CD4-positive, CD25-positive, alpha-beta regulatory T cell (primary cell): ENCODE data around the gene TACC3. TPM values are rescaled to one million over a fixed set of nuclear protein-coding genes. Genes with fewer than 3 reads are reported as not detected.

Experiments used
- ATAC-seq, 2 donors: fragments of 150-1000 bp; cut with Tn5 transposase; one replicate each; pipeline ENCODE4 v1.10.0; 2021; ENCODE audit warnings: low read depth in 2 of 2, moderate number of reproducible peaks in 2 of 2, moderate library complexity in 1 of 2
- DNase-seq, 3 donors: peaks; one replicate each; pipeline versions ENCODE4 v3.0.0 to v3.0.0-alpha.2; 2012 to 2022; ENCODE audit warnings: mixed read lengths in 1 of 3
- H3K27ac ChIP-seq: one replicate; pipeline ENCODE4 v1.7.0; 2013; ENCODE audit warnings: mild to moderate bottlenecking, low read length; ENCODE audit not compliant: insufficient read depth, poor library complexity, severe bottlenecking
- H3K27me3 ChIP-seq: one replicate; pipeline ENCODE4 v1.7.0; 2013; ENCODE audit warnings: low read length; ENCODE audit not compliant: control insufficient read depth, insufficient read depth
- H3K36me3 ChIP-seq: one replicate; pipeline ENCODE4 v1.7.0; 2013; ENCODE audit warnings: mild to moderate bottlenecking, low read length, moderate library complexity; ENCODE audit not compliant: control insufficient read depth, insufficient read depth
- H3K4me1 ChIP-seq: 2 replicates; pipeline ENCODE4 v1.7.0; 2013; ENCODE audit warnings: mild to moderate bottlenecking, low read length; ENCODE audit not compliant: insufficient read depth, control insufficient read depth, poor library complexity, severe bottlenecking
- H3K4me3 ChIP-seq: one replicate; pipeline ENCODE4 v1.7.0; 2013; ENCODE audit warnings: low read depth, mild to moderate bottlenecking, low read length, moderate library complexity
- H3K9me3 ChIP-seq, 2 experiments: 1 replicate in 1 of 2; 2 replicates in 1 of 2; pipeline ENCODE4 v1.7.0; 2013; ENCODE audit warnings: low read length in 2 of 2, mild to moderate bottlenecking in 1 of 2, moderate library complexity in 1 of 2; ENCODE audit not compliant: control insufficient read depth in 2 of 2
- H3K27ac Mint-ChIP-seq, 3 donors: one replicate each; pipeline ENCODE4 v1.8.0; 2020 to 2022; ENCODE audit warnings: mild to moderate bottlenecking in 3 of 3, mixed read lengths in 3 of 3, moderate library complexity in 2 of 3
- H3K27me3 Mint-ChIP-seq: one replicate; pipeline ENCODE4 v1.8.0; 2022; ENCODE audit warnings: mild to moderate bottlenecking, mixed read lengths
- H3K36me3 Mint-ChIP-seq: one replicate; pipeline ENCODE4 v1.8.0; 2020; ENCODE audit warnings: mixed read lengths
- H3K4me1 Mint-ChIP-seq, 4 donors: one replicate each; pipeline ENCODE4 v1.8.0; 2020 to 2022; ENCODE audit warnings: mixed read lengths in 4 of 4, mild to moderate bottlenecking in 1 of 4
- H3K4me3 Mint-ChIP-seq, 4 donors: one replicate each; pipeline ENCODE4 v1.8.0; 2020 to 2022; ENCODE audit warnings: mild to moderate bottlenecking in 4 of 4, mixed read lengths in 4 of 4, moderate library complexity in 3 of 4
- H3K9me3 Mint-ChIP-seq, 7 donors: one replicate each; pipeline ENCODE4 v1.8.0; 2020 to 2022; ENCODE audit warnings: mixed read lengths in 7 of 7, mild to moderate bottlenecking in 3 of 7, moderate library complexity in 2 of 7
- polyA plus RNA-seq, 4 donors: library from polyadenylated mRNA; unstranded; fragments of 300-500 nt; fragmentation: Illumina TruSeq; gene quantifications; one replicate each; pipeline ENCODE4 v1.2.3, GENCODE V29; 2021
- total RNA-seq: library from RNA; stranded (reverse); gene quantifications from one replicate; pipeline ENCODE4 v1.2.3, GENCODE V29; 2022

TACC3 gene
- total and polyA plus RNA-seq, 5 donors from 2014 or later, result 62.0 to 111 (median 68.8) TPM

DNA sequence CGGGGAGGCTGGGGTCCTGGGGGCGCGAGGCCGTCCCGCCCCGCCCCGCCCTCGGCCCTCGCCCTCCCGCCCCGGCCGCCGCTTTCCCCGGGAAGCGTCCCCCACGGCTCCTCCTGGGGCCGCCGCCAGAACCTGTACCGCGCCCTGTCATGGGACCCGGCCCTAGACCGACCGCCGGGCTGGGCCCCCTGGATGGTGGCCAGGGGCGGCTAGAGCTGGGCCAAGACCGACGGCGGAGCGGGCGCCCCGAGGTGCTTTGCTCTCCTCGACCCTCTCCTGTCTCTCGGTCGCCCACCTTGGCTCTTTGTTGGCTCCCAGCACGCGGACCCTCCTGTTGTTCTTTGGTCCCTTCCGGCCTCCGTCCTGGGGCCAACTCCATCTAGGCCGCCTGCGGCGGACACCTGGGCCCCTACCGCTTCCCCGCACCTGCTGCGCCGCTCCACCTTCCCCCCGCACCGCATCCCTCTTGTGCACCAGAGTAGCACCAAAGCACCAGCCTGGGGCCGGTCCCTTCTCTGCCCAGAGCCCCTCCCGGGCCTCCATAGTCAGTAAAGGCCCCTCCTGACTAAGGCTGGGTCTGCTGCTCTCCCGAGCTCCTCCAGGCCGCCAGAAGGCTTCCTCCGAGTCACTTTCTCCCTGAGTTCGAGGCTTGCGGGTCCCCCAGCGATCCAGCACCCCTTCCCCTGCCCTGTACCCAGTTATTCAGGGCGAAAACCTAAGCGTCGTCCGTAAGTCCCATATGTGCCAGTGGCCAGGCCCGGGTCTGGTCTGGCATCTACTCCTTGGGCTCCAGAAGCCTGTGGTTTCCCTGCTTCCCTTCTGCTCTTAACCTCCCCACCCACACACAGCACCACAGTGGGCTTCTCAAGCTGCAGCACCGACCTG is 587 bp downstream of the TACC3 start:
- Mint-ChIP-seq H3K9me3 (peaks cover 0 to 1% (median 0%) of the 10 kb centered on the region in 7 donors), H3K4me3 (peak overlapping the region; percentile 92 to 99 (median 95)), H3K27ac (peak overlapping the region; percentile 100), H3K4me1 (peaks cover 7 to 65% (median 38%) of the 10 kb centered on the region in 4 donors), H3K36me3 (peaks cover 12% of the 10 kb centered on the region), H3K27me3 (no peaks in the 10 kb centered on the region)
- Histone ChIP-seq H3K27ac (peak overlapping the region; percentile 89), H3K36me3 (peaks cover 5% of the 10 kb centered on the region), H3K4me1 (peaks cover 64% of the 10 kb centered on the region), H3K27me3 (no peaks in the 10 kb centered on the region), H3K4me3 (peak overlapping the region; percentile 92), H3K9me3 (no peaks in the 10 kb centered on the region)
- DNase-seq (no peak), ATAC-seq (no peak)

DNA sequence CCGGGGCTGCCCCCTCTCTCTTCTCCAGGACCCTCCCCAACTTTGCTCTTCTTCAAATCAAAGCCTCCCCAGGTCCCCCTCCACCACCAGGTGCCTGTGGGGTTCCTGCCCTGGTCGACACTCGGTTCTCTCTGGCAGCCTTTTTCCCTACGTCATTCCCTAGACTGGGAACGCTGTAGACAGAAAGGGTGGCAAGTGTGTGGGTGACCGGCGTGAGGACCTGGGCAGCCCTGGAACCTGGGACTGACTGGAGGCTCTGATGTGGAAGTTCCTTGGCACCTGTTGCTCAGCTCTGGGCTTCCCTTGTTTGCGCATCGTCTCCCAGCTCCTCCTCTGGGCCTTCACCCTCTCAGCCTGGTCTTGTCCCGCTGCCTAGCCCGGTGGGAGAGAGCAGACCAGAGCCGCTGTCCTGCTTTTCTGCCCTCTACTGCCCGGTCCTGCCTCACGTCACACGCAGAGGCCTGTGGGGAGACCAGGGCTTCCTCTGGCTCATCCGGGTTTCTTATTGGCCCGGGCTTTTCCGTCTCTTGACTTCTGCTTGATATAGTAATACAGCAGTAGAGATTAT is 1.3 kb downstream of the TACC3 start:
- peak overlapping the region; percentile 89 for H3K27ac ChIP-seq
- no peaks in the 10 kb centered on the region for H3K27me3 ChIP-seq
- peaks cover 13% of the 10 kb centered on the region for H3K36me3 Mint-ChIP-seq
- H3K4me1 Mint-ChIP-seq, result peaks cover 7 to 71% (median 38%) of the 10 kb centered on the region in 4 donors
- H3K27me3 Mint-ChIP-seq, result no peaks in the 10 kb centered on the region
- no peak for DNase-seq
- H3K9me3 ChIP-seq, result no peaks in the 10 kb centered on the region
- H3K36me3 ChIP-seq, result peaks cover 7% of the 10 kb centered on the region
- H3K4me3 Mint-ChIP-seq, result peak overlapping the region; percentile 92 to 99 (median 94)
- no peak for ATAC-seq
- H3K27ac Mint-ChIP-seq, result peak overlapping the region; percentile 100
- H3K4me1 ChIP-seq, result peaks cover 72% of the 10 kb centered on the region
- peaks cover 0 to 1% (median 0%) of the 10 kb centered on the region in 7 donors for H3K9me3 Mint-ChIP-seq
- peak overlapping the region; percentile 92 for H3K4me3 ChIP-seq

DNA sequence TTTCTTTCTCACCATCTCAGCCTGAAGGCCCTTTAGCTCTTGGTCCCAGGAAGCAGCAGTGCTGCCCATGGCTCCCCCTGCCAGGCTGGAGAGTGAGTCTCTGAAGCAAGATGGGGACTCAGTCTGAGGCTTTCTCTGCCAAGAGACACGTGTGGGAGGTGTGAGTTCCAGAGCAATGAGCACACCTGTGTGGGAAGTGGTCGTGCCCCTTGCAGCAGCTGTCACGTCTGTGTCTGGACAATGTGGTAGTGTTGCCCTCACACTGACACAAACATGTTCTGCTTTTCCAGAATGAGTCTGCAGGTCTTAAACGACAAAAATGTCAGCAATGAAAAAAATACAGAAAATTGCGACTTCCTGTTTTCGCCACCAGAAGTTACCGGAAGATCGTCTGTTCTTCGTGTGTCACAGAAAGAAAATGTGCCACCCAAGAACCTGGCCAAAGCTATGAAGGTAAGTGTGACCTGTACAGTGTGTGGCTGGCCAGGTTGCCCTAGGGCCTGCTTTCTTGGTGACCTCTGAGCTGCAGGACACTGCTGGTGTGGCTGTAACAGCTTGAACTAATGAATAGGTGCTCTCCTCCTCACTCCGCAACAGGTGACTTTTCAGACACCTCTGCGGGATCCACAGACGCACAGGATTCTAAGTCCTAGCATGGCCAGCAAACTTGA is 1.9 kb downstream of the TACC3 start:
- Histone ChIP-seq H3K9me3 (no peaks in the 10 kb centered on the region), H3K4me1 (peaks cover 77% of the 10 kb centered on the region), H3K4me3 (peak overlapping the region; percentile 92), H3K27ac (peak overlapping the region; percentile 89), H3K36me3 (peaks cover 13% of the 10 kb centered on the region), H3K27me3 (no peaks in the 10 kb centered on the region)
- H3K27ac Mint-ChIP-seq, result peak overlapping the region; percentile 100
- peaks cover 0 to 1% (median 0%) of the 10 kb centered on the region in 7 donors for H3K9me3 Mint-ChIP-seq
- DNase-seq (peak in 2 of 3 donors; percentile 77 to 87), ATAC-seq (peak; percentile 7 to 9)
- peak overlapping the region; percentile 92 to 99 (median 94) for H3K4me3 Mint-ChIP-seq
- no peaks in the 10 kb centered on the region for H3K27me3 Mint-ChIP-seq
- peaks cover 15% of the 10 kb centered on the region for H3K36me3 Mint-ChIP-seq
- H3K4me1 Mint-ChIP-seq, result peaks cover 7 to 74% (median 39%) of the 10 kb centered on the region in 4 donors

DNA sequence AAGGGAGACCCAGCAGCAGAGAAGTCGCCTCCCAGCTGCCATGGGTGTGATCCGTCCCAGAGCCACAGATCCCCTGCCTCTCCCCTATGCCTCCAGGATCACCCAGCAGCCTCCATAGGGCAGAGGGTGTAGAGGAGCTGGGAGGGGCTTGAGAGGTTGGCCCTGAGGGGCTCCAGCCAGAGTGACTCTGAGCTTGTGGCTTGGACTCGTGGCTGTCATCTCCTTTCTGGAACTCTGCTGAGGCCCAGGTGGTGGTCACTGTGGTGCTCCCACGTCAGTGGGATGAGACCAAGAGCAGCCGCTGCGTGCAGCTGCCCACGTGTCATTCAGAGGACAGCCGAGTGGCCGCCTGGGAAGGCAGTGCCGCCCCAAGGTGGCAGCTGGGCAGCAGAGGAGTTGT is 4.2 kb downstream of the TACC3 start:
- DNase-seq (no peak), ATAC-seq (no peak)
- peak overlapping the region; percentile 42 for H3K27ac ChIP-seq
- peaks cover 79% of the 10 kb centered on the region for H3K4me1 ChIP-seq
- peaks cover 12 to 78% (median 39%) of the 10 kb centered on the region in 4 donors for H3K4me1 Mint-ChIP-seq
- H3K9me3 Mint-ChIP-seq, result peaks cover 0 to 1% (median 0%) of the 10 kb centered on the region in 7 donors
- peak overlapping the region; percentile 32 for H3K4me3 ChIP-seq
- peaks cover 32% of the 10 kb centered on the region for H3K36me3 ChIP-seq
- H3K27ac Mint-ChIP-seq, result peak overlapping the region in 2 of 3 donors; percentile 90 to 100
- peak overlapping the region; percentile 84 to 99 (median 93) for H3K4me3 Mint-ChIP-seq
- H3K36me3 Mint-ChIP-seq, result peaks cover 23% of the 10 kb centered on the region
- no peaks in the 10 kb centered on the region for H3K27me3 Mint-ChIP-seq
- no peaks in the 10 kb centered on the region for H3K9me3 ChIP-seq
- H3K27me3 ChIP-seq, result no peaks in the 10 kb centered on the region

DNA sequence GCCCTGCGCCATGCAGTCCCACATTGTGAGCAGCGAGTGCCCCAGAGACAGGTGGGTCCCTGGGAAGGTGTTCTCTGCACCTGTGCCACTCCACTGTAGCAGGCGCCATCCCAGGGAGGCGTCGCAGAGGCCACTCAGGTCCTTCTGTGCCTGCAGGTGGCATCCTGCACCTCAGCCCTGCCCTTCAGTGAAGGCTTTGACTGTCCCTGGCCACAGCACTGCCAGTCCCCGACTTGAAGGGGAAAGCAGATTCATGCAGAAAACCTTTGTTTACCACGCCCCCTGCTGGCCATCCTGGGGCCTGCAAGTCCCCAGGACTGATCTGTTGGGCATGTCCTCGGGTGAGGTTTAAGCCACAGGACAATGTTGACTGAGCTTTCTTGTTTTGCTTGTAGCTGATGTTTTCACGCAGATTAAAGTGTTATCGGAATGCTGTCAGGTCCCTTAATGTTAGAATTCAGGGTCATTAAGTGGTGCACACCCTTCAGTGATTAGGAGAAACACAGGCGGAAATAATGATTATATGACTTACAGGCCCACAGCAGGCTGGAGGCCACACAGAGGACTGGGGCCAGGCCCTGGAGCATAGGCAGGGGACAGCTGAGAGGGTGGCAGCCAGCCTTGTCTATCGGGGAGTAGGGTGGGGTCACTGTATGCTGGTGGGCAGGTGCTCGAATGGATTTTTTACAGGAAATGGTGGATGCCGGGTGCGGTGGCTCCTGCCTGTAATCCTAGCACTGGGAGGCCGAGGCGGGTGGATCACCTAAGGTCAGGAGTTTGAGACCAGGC is 5.0 kb downstream of the TACC3 start:
- Histone ChIP-seq H3K4me3 (peak overlapping the region; percentile 32), H3K36me3 (peaks cover 40% of the 10 kb centered on the region), H3K27me3 (no peaks in the 10 kb centered on the region), H3K9me3 (no peaks in the 10 kb centered on the region), H3K4me1 (peaks cover 79% of the 10 kb centered on the region), H3K27ac (peak overlapping the region; percentile 42)
- Mint-ChIP-seq H3K27ac (peak overlapping the region in 2 of 3 donors; percentile 88 to 100), H3K27me3 (no peaks in the 10 kb centered on the region), H3K4me3 (peak overlapping the region; percentile 64 to 86 (median 75)), H3K9me3 (peaks cover 0 to 1% (median 0%) of the 10 kb centered on the region in 7 donors), H3K4me1 (peaks cover 12 to 82% (median 39%) of the 10 kb centered on the region in 4 donors), H3K36me3 (peaks cover 23% of the 10 kb centered on the region)
- peak; percentile 79 to 88 (median 85) for DNase-seq
- ATAC-seq, result peak; percentile 39 to 42

DNA sequence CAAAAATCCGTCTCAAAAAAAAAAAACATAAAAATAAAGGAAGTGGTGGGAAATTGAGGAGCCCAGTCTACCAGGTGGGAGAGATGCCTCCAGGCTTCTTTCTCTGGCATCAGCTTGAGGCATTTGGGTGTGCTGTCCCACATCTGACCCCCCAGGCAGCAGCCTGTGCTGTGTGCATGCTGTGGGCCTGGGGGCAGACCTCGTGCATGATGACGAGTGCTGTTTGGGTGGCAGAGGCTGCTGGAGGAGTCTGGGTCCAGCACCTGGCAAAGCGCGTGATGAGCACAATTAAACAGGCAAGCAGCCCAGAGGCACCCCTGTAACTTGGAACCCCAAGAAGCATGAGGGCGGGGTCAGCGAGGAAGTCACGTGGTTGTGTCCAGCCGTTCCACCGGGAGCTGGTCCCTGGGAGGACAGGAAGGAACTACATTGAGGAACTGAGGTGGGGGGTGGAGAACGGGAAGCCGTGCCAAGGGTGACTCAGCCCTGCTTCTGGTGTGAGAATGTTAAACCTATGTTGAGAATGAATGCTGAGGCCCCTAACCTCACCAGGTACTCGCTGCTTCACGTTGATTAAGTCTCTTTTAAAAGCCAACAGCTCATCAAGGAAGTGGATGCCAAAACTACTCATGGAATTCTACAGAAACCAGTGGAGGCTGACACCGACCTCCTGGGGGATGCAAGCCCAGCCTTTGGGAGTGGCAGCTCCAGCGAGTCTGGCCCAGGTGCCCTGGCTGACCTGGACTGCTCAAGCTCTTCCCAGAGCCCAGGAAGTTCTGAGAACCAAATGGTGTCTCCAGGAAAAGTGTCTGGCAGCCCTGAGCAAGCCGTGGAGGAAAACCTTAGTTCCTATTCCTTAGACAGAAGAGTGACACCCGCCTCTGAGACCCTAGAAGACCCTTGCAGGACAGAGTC is 6.1 kb downstream of the TACC3 start:
- H3K36me3 Mint-ChIP-seq, result peaks cover 23% of the 10 kb centered on the region
- H3K4me1 Mint-ChIP-seq, result peaks cover 12 to 74% (median 37%) of the 10 kb centered on the region in 4 donors
- H3K9me3 Mint-ChIP-seq, result peaks cover 0 to 1% (median 0%) of the 10 kb centered on the region in 7 donors
- Histone ChIP-seq H3K4me1 (peaks cover 70% of the 10 kb centered on the region), H3K9me3 (no peaks in the 10 kb centered on the region), H3K4me3 (no peak overlapping the region), H3K27me3 (no peaks in the 10 kb centered on the region), H3K36me3 (peaks cover 49% of the 10 kb centered on the region), H3K27ac (no peak overlapping the region)
- no peak overlapping the region for H3K4me3 Mint-ChIP-seq
- H3K27ac Mint-ChIP-seq, result no peak overlapping the region
- ATAC-seq (no peak), DNase-seq (no peak)
- no peaks in the 10 kb centered on the region for H3K27me3 Mint-ChIP-seq
